Stomach (tissue), 9 donors: Measurements from ENCODE around the gene IRF8. TPM values are rescaled to one million over a fixed set of nuclear protein-coding genes. Genes with fewer than 3 reads are reported as not detected.

Experiments
- DNase-seq, 2 donors: peaks; one replicate each; pipeline versions ENCODE4 v3.0.0 to v3.0.0-alpha.2; 2013 to 2019
- H3K27ac ChIP-seq, 5 donors: fragments of 200-600 bp in 4 of 5; sonication (generic) in 4 of 5; one replicate each; pipeline ENCODE4 v1.5.1; 2013 to 2019; ENCODE audit warnings: mild to moderate bottlenecking in 1 of 5, moderate library complexity in 1 of 5
- H3K27me3 ChIP-seq, 3 donors: fragments of 200-600 bp; sonication (generic); one replicate each; pipeline ENCODE4 v1.5.1; 2017 to 2019; ENCODE audit warnings: mixed run types in 1 of 3
- H3K36me3 ChIP-seq, 4 donors: fragments of 200-600 bp; sonication (generic); 1 replicate in 3 of 4; 2 replicates in 1 of 4; pipeline ENCODE4 v1.5.1; 2016 to 2019
- H3K4me1 ChIP-seq, 4 donors: fragments of 200-600 bp; sonication (generic); one replicate each; pipeline ENCODE4 v1.5.1; 2016 to 2019
- H3K4me3 ChIP-seq, 4 donors: fragments of 200-600 bp; sonication (generic) in 3 of 4; one replicate each; pipeline ENCODE4 v1.5.1; 2016 to 2019; ENCODE audit warnings: mild to moderate bottlenecking in 1 of 4
- H3K9me3 ChIP-seq, 4 donors: fragments of 200-600 bp; sonication (generic); one replicate each; pipeline ENCODE4 v1.5.1; 2016 to 2019
- CTCF ChIP-seq, 7 experiments: fragments of 450-650 bp in 4 of 7; fragments of 200-600 bp in 3 of 7; sonication (generic) in 3 of 7; IDR thresholded peaks; one replicate each; pipeline ENCODE4 v1.5.1; 2016 to 2019; ENCODE audit warnings: antibody characterized with exemption in 7 of 7, control low read depth in 2 of 7, mild to moderate bottlenecking in 1 of 7
- EP300 ChIP-seq: sonication (generic); formaldehyde crosslinking; IDR thresholded peaks from one replicate; pipeline ENCODE4 v1.6.1; 2017; ENCODE audit warnings: antibody characterized with exemption
- POLR2A ChIP-seq, 4 donors: fragments of 450-650 bp; IDR thresholded peaks; one replicate each; pipeline ENCODE4 v1.6.1; 2016; ENCODE audit warnings: antibody characterized with exemption in 4 of 4, control low read depth in 2 of 4, mild to moderate bottlenecking in 1 of 4, moderate library complexity in 1 of 4
- POLR2AphosphoS5 ChIP-seq, 3 donors: sonication (generic); formaldehyde crosslinking; IDR thresholded peaks; one replicate each; pipeline ENCODE4 v1.6.1; 2016; ENCODE audit warnings: antibody characterized with exemption in 3 of 3
- WGBS, 5 donors: extraction: QIAGEN DNeasy Blood & Tissue Kit in 3 of 5; methylation state at CpG; one replicate each; pipeline versions ENCODE4 v1.1.5 to v1.1.7; 2013 to 2018; 5-methylcytosine and 5-hydroxymethylcytosine counted together
- intact Hi-C: fragments of 100-400 bp; cut with DNase I; formaldehyde crosslinking; loops from one replicate; pipeline ENCODE4 v1.15.1; 2023; ENCODE audit warnings: low total_unique reads
- polyA plus RNA-seq, 3 donors: library from polyadenylated mRNA; stranded (reverse); fragments of 200-250 nt; gene quantifications; one replicate each; pipeline ENCODE4 v1.2.3, GENCODE V29; 2013
- total RNA-seq, 5 donors: library from RNA; depleted of rRNA; stranded (reverse); fragments of >200 nt; gene quantifications; one replicate each; pipeline versions ENCODE4 v1.1.0 to v1.2.3, GENCODE V29; 2014 to 2016
- donor health status: healthy with polysubstance abuse.
- donor health status: Bipolar disorder and iron deficiency.
- donor health status: healthy.

IRF8 gene
- total and polyA plus RNA-seq, 8 donors = 5.2 to 49.8 (median 12.1) TPM

GRCh38 chr16:85851034-85851785 lies 47.8 kb upstream of the IRF8 start:
- no peak for TF ChIP-seq CTCF (IDR thresholded peaks at IDR 0.05)
- TF ChIP-seq POLR2A (IDR thresholded peaks at IDR 0.05) = no peak
- no peak for TF ChIP-seq EP300
- WGBS, 5 donors = 75 to 81% (median 77%) methylated on average over 15 of the region's 15 CpGs

GRCh38 chr16:85853547-85854545 lies 45.1 kb upstream of the IRF8 start:
- Histone ChIP-seq H3K4me1 (peaks cover 0 to 4% (median 0%) of the 10 kb centered on the region in 4 donors), H3K4me3 (no peak overlapping the region), H3K27me3 (peaks cover 0 to 12% (median 0%) of the 10 kb centered on the region in 3 donors), H3K36me3 (no peaks in the 10 kb centered on the region), H3K9me3 (peaks cover 0 to 3% (median 0%) of the 10 kb centered on the region in 4 donors), H3K27ac (no peak overlapping the region)
- WGBS, 5 donors = 80 to 89% (median 85%) methylated on average over 16 of the region's 16 CpGs
- TF ChIP-seq POLR2A (IDR thresholded peaks at IDR 0.05) = no peak
- no peak for TF ChIP-seq CTCF (IDR thresholded peaks at IDR 0.05)
- no peak for TF ChIP-seq EP300
- TF ChIP-seq POLR2AphosphoS5 (IDR thresholded peaks at IDR 0.05) = no peak
- intact Hi-C loops = no loop called here
- DNase-seq = no peak

More at GRCh38 chr16:85851034-85851785, 47.8 kb upstream of the IRF8 start:
- Histone ChIP-seq H3K4me3 (no peak overlapping the region), H3K36me3 (no peaks in the 10 kb centered on the region), H3K27ac (no peak overlapping the region), H3K4me1 (peaks cover 7 to 16% (median 9%) of the 10 kb centered on the region in 4 donors), H3K27me3 (peaks cover 0 to 27% (median 0%) of the 10 kb centered on the region in 3 donors), H3K9me3 (peaks cover 0 to 3% (median 0%) of the 10 kb centered on the region in 4 donors)
- intact Hi-C loops = no loop called here
- no peak for DNase-seq

GRCh38 chr16:85854935-85855334 lies 44.0 kb upstream of the IRF8 start:
- peaks cover 0 to 3% (median 0%) of the 10 kb centered on the region in 4 donors for H3K9me3 ChIP-seq
- peaks cover 0 to 4% (median 0%) of the 10 kb centered on the region in 3 donors for H3K27me3 ChIP-seq
- H3K27ac ChIP-seq = no peak overlapping the region
- no peak overlapping the region for H3K4me3 ChIP-seq
- H3K36me3 ChIP-seq = no peaks in the 10 kb centered on the region
- TF ChIP-seq POLR2A (IDR thresholded peaks at IDR 0.05) (no peak), POLR2AphosphoS5 (IDR thresholded peaks at IDR 0.05) (no peak), CTCF (IDR thresholded peaks at IDR 0.05) (no peak), EP300 (no peak)
- no peak for DNase-seq
- WGBS, 5 donors = 92 to 100% (median 100%) methylated on average over 1 of the region's 1 CpG
- peaks cover 0 to 4% (median 0%) of the 10 kb centered on the region in 4 donors for H3K4me1 ChIP-seq
- intact Hi-C loops = no loop called here

- Histone ChIP-seq H3K27me3 (peaks cover 0 to 4% (median 0%) of the 10 kb centered on the region in 3 donors), H3K4me1 (peaks cover 0 to 4% (median 0%) of the 10 kb centered on the region in 4 donors), H3K36me3 (no peaks in the 10 kb centered on the region), H3K27ac (no peak overlapping the region), H3K4me3 (no peak overlapping the region), H3K9me3 (peaks cover 0 to 3% (median 0%) of the 10 kb centered on the region in 4 donors)
- intact Hi-C loops = no loop called here
- WGBS, 5 donors = 72 to 89% (median 82%) methylated on average over 6 of the region's 6 CpGs
- DNase-seq = no peak
- no peak for TF ChIP-seq POLR2AphosphoS5 (IDR thresholded peaks at IDR 0.05)
- no peak for TF ChIP-seq POLR2A (IDR thresholded peaks at IDR 0.05)
- TF ChIP-seq CTCF (IDR thresholded peaks at IDR 0.05) = no peak
- TF ChIP-seq EP300 = no peak
Observed at GRCh38 chr16:85856079-85856478, 42.9 kb upstream of the IRF8 start.
